PFSK-1 (cell line): ENCODE data around the gene NRP1.

ENCODE experiments used
- POLR2AphosphoS5 ChIP-seq: IDR thresholded peaks from 2 replicates; pipeline ENCODE4 v1.6.1; 2012; ENCODE audit warnings: low read depth, mild to moderate bottlenecking, control low read depth, low read length, moderate library complexity
- TF ChIP-seq, protein P1 (sequence below), 2 experiments: IDR thresholded peaks; 2 replicates each; pipeline versions ENCODE4 v1.6.1 to v1.8.0; 2011 to 2012; ENCODE audit warnings: low read depth in 2 of 2, low read length in 2 of 2, control low read depth in 1 of 2, inconsistent platforms in 1 of 2, mild to moderate bottlenecking in 1 of 2, moderate library complexity in 1 of 2; ENCODE audit not compliant: insufficient read depth in 1 of 2

DNA sequence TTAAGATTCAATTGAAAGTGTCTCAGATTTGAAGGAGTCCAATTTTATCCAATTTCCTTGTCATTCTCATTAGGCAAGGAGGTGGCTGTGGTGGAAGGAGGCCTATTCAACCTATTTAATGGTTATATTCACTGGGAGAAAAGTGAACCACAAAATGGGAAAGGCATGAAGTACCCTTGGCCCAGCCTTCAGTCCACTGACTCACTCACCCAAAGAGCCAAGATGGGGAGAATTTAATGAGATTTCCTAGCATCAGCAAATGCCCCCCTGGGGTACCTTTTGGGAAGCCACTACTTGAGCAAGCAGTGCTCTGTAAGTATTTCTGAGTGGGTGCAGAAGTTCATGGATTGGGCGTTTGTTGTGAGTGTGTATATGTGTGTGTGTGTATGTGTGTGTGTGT, 144.1 kb downstream of the NRP1 start:
- TF ChIP-seq, protein P1, sequence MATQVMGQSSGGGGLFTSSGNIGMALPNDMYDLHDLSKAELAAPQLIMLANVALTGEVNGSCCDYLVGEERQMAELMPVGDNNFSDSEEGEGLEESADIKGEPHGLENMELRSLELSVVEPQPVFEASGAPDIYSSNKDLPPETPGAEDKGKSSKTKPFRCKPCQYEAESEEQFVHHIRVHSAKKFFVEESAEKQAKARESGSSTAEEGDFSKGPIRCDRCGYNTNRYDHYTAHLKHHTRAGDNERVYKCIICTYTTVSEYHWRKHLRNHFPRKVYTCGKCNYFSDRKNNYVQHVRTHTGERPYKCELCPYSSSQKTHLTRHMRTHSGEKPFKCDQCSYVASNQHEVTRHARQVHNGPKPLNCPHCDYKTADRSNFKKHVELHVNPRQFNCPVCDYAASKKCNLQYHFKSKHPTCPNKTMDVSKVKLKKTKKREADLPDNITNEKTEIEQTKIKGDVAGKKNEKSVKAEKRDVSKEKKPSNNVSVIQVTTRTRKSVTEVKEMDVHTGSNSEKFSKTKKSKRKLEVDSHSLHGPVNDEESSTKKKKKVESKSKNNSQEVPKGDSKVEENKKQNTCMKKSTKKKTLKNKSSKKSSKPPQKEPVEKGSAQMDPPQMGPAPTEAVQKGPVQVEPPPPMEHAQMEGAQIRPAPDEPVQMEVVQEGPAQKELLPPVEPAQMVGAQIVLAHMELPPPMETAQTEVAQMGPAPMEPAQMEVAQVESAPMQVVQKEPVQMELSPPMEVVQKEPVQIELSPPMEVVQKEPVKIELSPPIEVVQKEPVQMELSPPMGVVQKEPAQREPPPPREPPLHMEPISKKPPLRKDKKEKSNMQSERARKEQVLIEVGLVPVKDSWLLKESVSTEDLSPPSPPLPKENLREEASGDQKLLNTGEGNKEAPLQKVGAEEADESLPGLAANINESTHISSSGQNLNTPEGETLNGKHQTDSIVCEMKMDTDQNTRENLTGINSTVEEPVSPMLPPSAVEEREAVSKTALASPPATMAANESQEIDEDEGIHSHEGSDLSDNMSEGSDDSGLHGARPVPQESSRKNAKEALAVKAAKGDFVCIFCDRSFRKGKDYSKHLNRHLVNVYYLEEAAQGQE (IDR thresholded peaks at IDR 0.05; ENCODE audit: insufficient read depth in 1 of 2, low read depth in 2 of 2, low read length in 2 of 2), result no peak
- no peak for TF ChIP-seq POLR2AphosphoS5
